HUES48 (cell line): Measurements from ENCODE around the gene PCBP2.

Source experiments
- H3K27ac ChIP-seq: one replicate; pipeline ENCODE4 v1.7.0; 2013; ENCODE audit warnings: low read depth, low read length, inconsistent platforms
- H3K27me3 ChIP-seq: 2 replicates; pipeline ENCODE4 v1.6.1; 2013; ENCODE audit warnings: mild to moderate bottlenecking, low read length; ENCODE audit not compliant: control insufficient read depth, insufficient read depth
- H3K36me3 ChIP-seq: 2 replicates; pipeline ENCODE4 v1.6.1; 2013; ENCODE audit warnings: low read length; ENCODE audit not compliant: control insufficient read depth, insufficient read depth
- H3K4me1 ChIP-seq: 2 replicates; pipeline ENCODE4 v1.6.1; 2013; ENCODE audit warnings: mild to moderate bottlenecking, low read length; ENCODE audit not compliant: control insufficient read depth, insufficient read depth
- H3K4me3 ChIP-seq: 2 replicates; pipeline ENCODE4 v1.5.1; 2013; ENCODE audit warnings: mild to moderate bottlenecking, low read depth, low read length
- H3K9ac ChIP-seq: 2 replicates; pipeline ENCODE4 v1.6.1; 2013; ENCODE audit warnings: mild to moderate bottlenecking, low read depth, low read length, moderate library complexity
- H3K9me3 ChIP-seq: 2 replicates; pipeline ENCODE4 v1.6.1; 2013; ENCODE audit warnings: low read length; ENCODE audit not compliant: control insufficient read depth, insufficient read depth

PCBP2 gene

DNA sequence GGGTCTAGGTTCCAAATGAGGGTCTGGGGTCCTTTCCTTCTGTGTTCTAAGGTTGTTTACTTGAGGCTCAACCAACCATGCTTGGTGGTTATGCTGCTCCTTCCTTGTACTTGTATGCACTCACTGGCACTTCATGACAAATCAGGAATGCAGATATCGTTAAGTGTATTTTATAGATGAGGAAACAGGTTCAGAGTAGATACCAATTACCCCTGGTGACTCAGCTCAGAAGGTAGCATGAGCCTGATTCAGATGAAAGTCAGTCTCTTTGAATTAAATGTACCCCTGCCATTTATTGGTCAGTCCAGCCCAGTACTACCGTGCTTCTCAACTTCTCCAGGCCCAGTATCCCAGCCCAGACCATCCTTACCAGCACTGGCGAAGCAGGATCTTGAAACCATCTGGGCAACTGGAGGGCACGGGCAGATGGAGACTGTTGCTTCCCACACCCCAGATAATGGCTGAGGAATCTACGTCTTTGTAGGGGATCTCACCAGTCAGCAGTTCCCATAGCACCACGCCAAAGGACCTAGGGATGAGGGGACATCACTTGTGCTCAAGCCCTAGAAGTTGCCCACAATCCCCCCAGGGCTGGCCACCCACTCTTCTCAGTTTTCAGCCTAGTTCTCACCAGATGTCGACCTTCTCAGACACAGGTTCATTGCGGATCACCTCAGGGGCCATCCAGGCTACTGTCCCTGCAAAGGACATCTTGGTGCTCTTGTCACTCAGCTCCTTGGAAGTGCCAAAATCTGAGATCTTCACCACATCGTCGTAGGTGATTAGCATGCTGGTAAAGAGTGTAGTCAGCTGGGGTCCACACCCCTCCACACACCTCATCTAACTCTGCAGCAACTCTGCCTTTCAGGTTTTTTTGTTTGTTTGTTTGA lies 33.0 kb downstream of the PCBP2 start:
- Histone ChIP-seq H3K36me3 (peaks cover 62% of the 10 kb centered on the region), H3K9me3 (no peaks in the 10 kb centered on the region), H3K4me1 (0 out of 2 replicates have a peak, but pooled peaks cover 2% of the 10 kb centered on the region), H3K9ac (no peak overlapping the region), H3K27me3 (no peaks in the 10 kb centered on the region), H3K4me3 (no peak overlapping the region), H3K27ac (no peak overlapping the region)

GRCh38 chr12:53485955-53486735 lies 34.2 kb downstream of the PCBP2 start:
- Histone ChIP-seq H3K27me3 (no peaks in the 10 kb centered on the region), H3K9me3 (no peaks in the 10 kb centered on the region), H3K4me3 (no peak overlapping the region), H3K36me3 (peaks cover 55% of the 10 kb centered on the region), H3K27ac (no peak overlapping the region), H3K4me1 (no peaks in the 10 kb centered on the region), H3K9ac (no peak overlapping the region)

DNA sequence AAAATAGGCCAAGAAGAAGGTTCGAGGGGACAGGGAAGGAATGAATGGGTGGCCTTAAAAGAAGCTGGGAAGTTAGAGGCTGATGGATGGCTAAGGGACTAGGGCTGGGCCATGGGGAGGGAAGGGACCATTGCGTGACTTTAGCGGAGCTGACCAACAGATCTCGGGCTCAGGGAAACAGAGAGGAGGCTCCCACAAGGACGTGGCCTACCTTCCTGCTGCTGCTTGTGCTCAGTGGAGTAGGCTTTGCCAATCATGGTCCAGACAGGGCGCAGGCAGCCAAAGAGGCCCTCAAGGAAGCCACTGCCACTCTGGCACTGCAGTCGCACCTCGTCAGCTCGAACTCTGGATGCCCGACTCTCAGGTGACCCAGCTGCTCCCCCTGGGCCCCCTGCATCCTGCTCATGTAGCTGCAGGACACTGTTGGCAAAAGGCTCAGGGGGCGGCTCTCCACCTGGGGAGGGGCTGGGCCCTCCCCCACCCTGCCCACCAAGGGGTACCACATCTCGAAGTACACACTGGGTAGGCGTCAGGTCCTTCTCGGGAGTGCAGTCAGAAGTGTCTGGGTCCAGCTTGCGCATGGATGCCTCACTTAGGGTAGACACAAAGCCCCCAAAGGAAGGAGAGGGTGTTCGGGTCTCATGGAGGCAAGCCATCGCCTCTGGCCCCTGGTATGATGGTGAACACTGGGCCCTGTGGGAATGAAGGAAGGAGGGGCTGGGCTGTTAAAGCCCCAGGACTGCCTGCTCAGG lies 35.0 kb downstream of the PCBP2 start:
- H3K9ac ChIP-seq, result no peak overlapping the region
- H3K36me3 ChIP-seq, result peaks cover 49% of the 10 kb centered on the region
- H3K4me1 ChIP-seq, result no peaks in the 10 kb centered on the region
- H3K27ac ChIP-seq, result no peak overlapping the region
- no peak overlapping the region for H3K4me3 ChIP-seq
- no peaks in the 10 kb centered on the region for H3K9me3 ChIP-seq
- H3K27me3 ChIP-seq, result no peaks in the 10 kb centered on the region

DNA sequence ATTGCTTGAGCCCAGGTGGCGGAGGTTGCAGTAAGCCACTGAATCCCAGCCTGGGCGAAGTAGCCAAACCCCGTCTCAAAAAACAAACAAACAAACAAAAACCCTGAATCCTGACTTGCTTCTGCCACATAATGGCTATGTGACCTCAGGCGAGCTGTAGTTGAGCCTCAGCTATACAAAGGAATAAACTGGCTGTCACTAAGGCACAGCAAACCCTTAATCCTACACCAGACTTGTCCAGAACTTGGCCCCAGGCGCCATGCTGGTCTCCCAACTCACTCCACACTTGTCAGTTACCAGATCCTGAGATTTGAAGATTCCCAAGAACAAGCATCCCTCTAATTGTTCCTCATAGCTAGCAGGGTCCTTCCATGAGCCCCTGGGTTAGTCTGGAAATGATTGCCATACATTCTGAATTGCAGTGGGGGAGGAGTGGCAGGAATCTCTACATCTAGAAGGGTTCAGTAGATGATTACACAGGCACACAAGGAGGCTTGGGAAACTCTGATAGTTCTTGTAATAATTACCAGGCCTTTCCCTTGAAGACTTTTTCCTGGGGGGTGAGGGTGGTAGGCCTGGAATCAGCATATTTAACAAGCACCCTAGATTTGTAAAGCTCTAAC lies 37.5 kb downstream of the PCBP2 start:
- H3K27me3 ChIP-seq, result no peaks in the 10 kb centered on the region
- H3K9me3 ChIP-seq, result no peaks in the 10 kb centered on the region
- peaks cover 15% of the 10 kb centered on the region for H3K4me1 ChIP-seq
- no peak overlapping the region for H3K9ac ChIP-seq
- H3K27ac ChIP-seq, result peak overlapping the region; percentile 26
- no peak overlapping the region for H3K4me3 ChIP-seq
- peaks cover 30% of the 10 kb centered on the region for H3K36me3 ChIP-seq

GRCh38 chr12:53492188-53492587 lies 40.3 kb downstream of the PCBP2 start:
- H3K27me3 ChIP-seq, result no peaks in the 10 kb centered on the region
- peak overlapping the region; percentile 89 for H3K27ac ChIP-seq
- H3K36me3 ChIP-seq, result 0 out of 2 replicates have a peak, but pooled peaks cover 8% of the 10 kb centered on the region
- H3K4me3 ChIP-seq, result peak overlapping the region; percentile 62
- H3K9ac ChIP-seq, result peak overlapping the region; percentile 52; the same call in 1 of the 2 replicates
- no peaks in the 10 kb centered on the region for H3K9me3 ChIP-seq
- peaks cover 25% of the 10 kb centered on the region for H3K4me1 ChIP-seq

- H3K9ac ChIP-seq, result peak overlapping the region; percentile 17
- H3K4me1 ChIP-seq, result peaks cover 32% of the 10 kb centered on the region
- H3K9me3 ChIP-seq, result no peaks in the 10 kb centered on the region
- H3K4me3 ChIP-seq, result peak overlapping the region; percentile 62
- 0 out of 2 replicates have a peak, but pooled peaks cover under 1% of the 10 kb centered on the region for H3K36me3 ChIP-seq
- H3K27me3 ChIP-seq, result no peaks in the 10 kb centered on the region
- H3K27ac ChIP-seq, result peak overlapping the region; percentile 89
Observed at GRCh38 chr12:53492830-53493609, 41.1 kb downstream of the PCBP2 start.

DNA sequence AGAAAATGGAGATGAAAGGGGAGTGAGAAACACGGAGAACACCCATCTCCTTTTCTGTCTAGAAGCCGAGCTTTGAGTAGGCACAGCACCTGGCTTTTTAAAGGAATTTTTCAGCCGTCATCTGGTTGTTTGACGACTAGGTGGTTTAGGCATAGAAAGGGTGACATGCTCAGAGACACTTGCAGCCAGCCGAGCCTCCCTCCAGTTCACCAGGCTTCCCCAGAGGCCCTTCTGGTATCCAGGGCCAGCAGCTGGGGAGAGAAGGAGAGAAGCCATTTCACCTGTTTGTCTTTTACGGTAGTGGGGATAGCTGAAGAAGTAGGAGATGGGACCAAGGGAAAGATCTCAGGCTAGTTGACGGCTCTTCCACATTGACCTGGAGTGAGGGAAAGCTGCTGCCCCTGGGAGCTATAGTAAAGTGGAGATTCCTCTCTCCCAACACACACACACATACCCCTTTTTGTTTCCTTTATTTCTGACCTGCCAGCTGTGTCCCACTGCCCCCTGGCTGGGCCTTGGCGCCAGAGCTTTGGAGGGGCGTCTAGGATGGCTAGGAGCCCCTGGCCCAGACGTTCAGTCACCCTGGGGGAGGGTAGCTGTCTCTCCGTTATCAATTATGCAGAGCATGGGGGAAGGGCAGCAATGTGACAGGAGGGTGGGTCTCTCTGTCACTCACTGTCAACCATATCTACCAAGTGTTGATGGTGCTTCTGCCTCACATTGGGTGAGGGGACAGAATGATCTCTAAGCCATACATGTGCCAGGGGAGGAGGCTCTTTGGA lies 41.9 kb downstream of the PCBP2 start:
- peaks cover 38% of the 10 kb centered on the region for H3K4me1 ChIP-seq
- H3K9me3 ChIP-seq, result no peaks in the 10 kb centered on the region
- H3K36me3 ChIP-seq, result no peaks in the 10 kb centered on the region
- no peaks in the 10 kb centered on the region for H3K27me3 ChIP-seq
- H3K4me3 ChIP-seq, result peak overlapping the region; percentile 62
- H3K9ac ChIP-seq, result peak overlapping the region; percentile 17
- peak overlapping the region; percentile 79 for H3K27ac ChIP-seq

- Histone ChIP-seq H3K36me3 (no peaks in the 10 kb centered on the region), H3K27ac (peak overlapping the region; percentile 44), H3K27me3 (no peaks in the 10 kb centered on the region), H3K9me3 (no peaks in the 10 kb centered on the region), H3K4me1 (peaks cover 45% of the 10 kb centered on the region), H3K4me3 (no peak overlapping the region), H3K9ac (no peak overlapping the region)
Observed at GRCh38 chr12:53495903-53496751, 44.2 kb downstream of the PCBP2 start.

DNA sequence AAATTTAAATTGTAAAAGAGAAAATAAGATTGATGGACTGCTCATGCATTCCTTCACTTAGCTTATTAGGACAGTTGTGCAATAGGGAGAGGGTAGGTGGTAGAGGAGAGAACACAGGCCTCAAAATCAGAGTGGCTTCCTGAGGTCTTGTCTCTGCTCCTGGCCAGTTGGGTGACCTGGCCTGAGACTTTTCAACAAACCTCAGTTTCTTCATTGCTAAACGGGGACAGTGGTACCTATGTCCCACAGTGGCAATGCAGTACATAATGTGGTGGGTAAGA lies 44.8 kb downstream of the PCBP2 start:
- no peaks in the 10 kb centered on the region for H3K36me3 ChIP-seq
- H3K9me3 ChIP-seq, result no peaks in the 10 kb centered on the region
- H3K9ac ChIP-seq, result no peak overlapping the region
- no peak overlapping the region for H3K4me3 ChIP-seq
- H3K4me1 ChIP-seq, result peaks cover 48% of the 10 kb centered on the region
- H3K27me3 ChIP-seq, result no peaks in the 10 kb centered on the region
- H3K27ac ChIP-seq, result no peak overlapping the region
